NOMO-1 (cell line): ENCODE data around the gene ZNF584.
A peak's percentile ranks its signal among the peaks of the same experiment; 100 is the strongest.
"Not testable (repeated sequence)": the region's sequence is repeated elsewhere in the genome, so short reads cannot be mapped to it uniquely, and the experiment has no call there.

Source experiments
- DNase-seq, 2 experiments: peaks; one replicate each; lab custom pipeline; 2025; ENCODE audit not compliant: unreplicated experiment in 2 of 2; lab: John Stamatoyannopoulos, UW

Gene ZNF584

GRCh38 chr19:58408152-58409009 is at the start of gene ZNF584:
TSS of gene ZNF584 (plus strand) at chr19:58408649. CDS start at chr19:58409148, 499 bp downstream.
- DNase-seq: peak; percentile 96 to 98

- DNase-seq: peak in 1 of 2 experiments; percentile 50
These were observed 46.6 kb upstream of the ZNF584 start for GRCh38 chr19:58361900-58362271.

GRCh38 chr19:58362272-58362994 is 46.0 kb upstream of the ZNF584 start, which contains the start of gene ZNF497:
TSS of gene ZNF497 (minus strand) at chr19:58362751. CDS start at chr19:58357635, 5,116 bp downstream.
- peak; percentile 93 to 96 for DNase-seq

- peak; percentile 90 to 95 for DNase-seq
These were observed 44.3 kb upstream of the ZNF584 start for GRCh38 chr19:58364146-58364545.

- DNase-seq: no peak
These were observed 41.6 kb upstream of the ZNF584 start for GRCh38 chr19:58366585-58367430.

- DNase-seq: no peak
These were observed 40.6 kb upstream of the ZNF584 start for GRCh38 chr19:58367698-58368454.

- no peak for DNase-seq
These were observed 39.7 kb upstream of the ZNF584 start for GRCh38 chr19:58368561-58369360.

GRCh38 chr19:58372311-58373133 is 35.9 kb upstream of the ZNF584 start:
- DNase-seq: no peak

GRCh38 chr19:58374200-58374599 is 34.2 kb upstream of the ZNF584 start:
- DNase-seq: peak in 1 of 2 experiments; percentile 57

- DNase-seq: not testable (repeated sequence)
These were observed 31.7 kb upstream of the ZNF584 start for GRCh38 chr19:58376724-58377123.

- DNase-seq: no peak
These were observed 29.2 kb upstream of the ZNF584 start for GRCh38 chr19:58379246-58379645.

- no peak for DNase-seq
These were observed 28.3 kb upstream of the ZNF584 start for GRCh38 chr19:58380037-58380661.

GRCh38 chr19:58380662-58381459 is 27.6 kb upstream of the ZNF584 start, which contains the start of gene ZNF837:
TSS of gene ZNF837 (minus strand) at chr19:58381030. CDS start at chr19:58369332, 11,698 bp downstream.
- DNase-seq: peak; percentile 97 to 100

GRCh38 chr19:58381460-58382212 is 26.8 kb upstream of the ZNF584 start:
- DNase-seq: no peak

- DNase-seq: no peak
These were observed 25.3 kb upstream of the ZNF584 start for GRCh38 chr19:58382997-58383603.

GRCh38 chr19:58385313-58385890 is 23.0 kb upstream of the ZNF584 start:
- no peak for DNase-seq
